Esophagus muscularis mucosa (tissue), 4 donors: ENCODE results near the gene SLC17A9.

Experiments used
- CTCF ChIP-seq, 3 experiments: fragments of 200-600 bp in 2 of 3; fragments of 450-650 bp in 1 of 3; sonication (generic) in 2 of 3; IDR thresholded peaks; one replicate each; pipeline ENCODE4 v1.5.1; 2017 to 2019; ENCODE audit warnings: antibody characterized with exemption in 3 of 3, mild to moderate bottlenecking in 2 of 3, moderate library complexity in 1 of 3
- EP300 ChIP-seq: sonication (generic); formaldehyde crosslinking; IDR thresholded peaks from one replicate; pipeline ENCODE4 v1.6.1; 2017; ENCODE audit warnings: antibody characterized with exemption
- POLR2A ChIP-seq: fragments of 450-650 bp; IDR thresholded peaks from one replicate; pipeline ENCODE4 v1.6.1; 2017; ENCODE audit warnings: antibody characterized with exemption, moderate library complexity, mild to moderate bottlenecking, low read depth
- POLR2AphosphoS5 ChIP-seq, 2 donors: sonication (generic); formaldehyde crosslinking; IDR thresholded peaks; one replicate each; pipeline ENCODE4 v1.6.1; 2017; ENCODE audit warnings: antibody characterized with exemption in 2 of 2

DNA sequence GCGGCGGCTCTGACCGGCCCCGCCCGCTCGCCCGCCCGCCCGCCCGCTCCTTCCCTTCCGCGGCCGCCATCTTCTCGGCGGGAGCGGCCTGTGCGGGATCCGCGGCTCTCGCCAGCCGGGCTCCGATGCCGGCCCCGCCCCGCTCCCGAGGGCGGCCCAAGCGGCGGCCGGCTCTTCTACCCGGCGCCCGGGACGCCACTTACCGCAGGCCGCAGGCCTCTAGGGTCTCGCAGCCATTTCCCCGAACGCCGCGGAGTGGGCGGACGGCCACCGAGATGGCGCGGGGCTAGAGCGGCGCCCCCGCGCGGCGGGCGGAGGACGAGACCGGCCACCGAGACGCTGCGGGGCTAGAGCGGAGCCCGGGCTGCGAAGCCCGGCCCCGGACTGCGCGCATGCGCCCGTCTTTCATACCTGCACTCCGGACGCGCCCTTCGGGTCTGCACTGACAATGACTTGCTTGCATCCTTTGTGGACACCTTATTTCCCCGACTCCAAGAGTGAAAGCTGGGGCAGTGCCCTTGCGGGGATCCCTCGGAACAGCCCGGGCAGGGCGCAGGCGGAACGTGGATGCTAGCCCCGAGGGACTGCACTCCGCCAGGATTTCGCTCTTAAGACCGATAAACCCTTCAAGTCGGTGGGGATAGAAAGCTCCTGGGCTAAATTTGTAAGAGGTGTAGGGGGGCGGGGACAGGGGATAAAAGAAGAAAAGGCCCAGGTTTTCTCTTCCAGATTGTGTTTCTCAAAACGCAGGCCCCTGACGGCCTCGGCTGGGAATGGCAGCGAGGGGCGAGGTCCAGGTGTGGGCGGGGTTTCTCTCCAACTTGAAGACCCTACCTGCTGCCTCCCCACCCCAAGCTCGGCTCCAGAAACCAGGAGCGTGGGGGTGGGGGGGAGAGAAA, 26.0 kb upstream of the SLC17A9 start, which contains the start of gene DIDO1:
- TF ChIP-seq CTCF (IDR thresholded peaks at IDR 0.05) (peak; percentile 80 to 90 (median 81)), POLR2A (peak; percentile 67), POLR2AphosphoS5 (IDR thresholded peaks at IDR 0.05) (peak; percentile 78 to 86), EP300 (no peak)
